Measurements from ENCODE around the gene CACNA2D1.

DNA sequence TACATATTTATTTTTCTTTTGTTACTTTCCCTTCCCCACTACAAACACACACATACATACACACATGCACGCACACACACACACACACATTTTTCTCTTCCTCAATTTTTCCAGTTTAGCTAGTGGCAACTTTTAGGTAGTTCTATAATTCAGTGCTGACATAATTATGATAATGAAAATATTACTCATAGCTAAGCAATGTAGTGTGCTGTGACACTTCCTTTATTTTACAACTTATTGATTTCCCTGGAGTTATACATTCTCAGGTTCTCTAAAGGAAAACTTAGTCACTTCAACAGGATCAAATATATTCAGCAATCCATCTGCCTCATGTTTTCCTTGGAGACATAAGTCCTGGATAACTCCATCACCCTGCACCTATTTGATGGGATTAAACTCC lies 151.6 kb downstream of the CACNA2D1 start:
- TF ChIP-seq, protein P1, sequence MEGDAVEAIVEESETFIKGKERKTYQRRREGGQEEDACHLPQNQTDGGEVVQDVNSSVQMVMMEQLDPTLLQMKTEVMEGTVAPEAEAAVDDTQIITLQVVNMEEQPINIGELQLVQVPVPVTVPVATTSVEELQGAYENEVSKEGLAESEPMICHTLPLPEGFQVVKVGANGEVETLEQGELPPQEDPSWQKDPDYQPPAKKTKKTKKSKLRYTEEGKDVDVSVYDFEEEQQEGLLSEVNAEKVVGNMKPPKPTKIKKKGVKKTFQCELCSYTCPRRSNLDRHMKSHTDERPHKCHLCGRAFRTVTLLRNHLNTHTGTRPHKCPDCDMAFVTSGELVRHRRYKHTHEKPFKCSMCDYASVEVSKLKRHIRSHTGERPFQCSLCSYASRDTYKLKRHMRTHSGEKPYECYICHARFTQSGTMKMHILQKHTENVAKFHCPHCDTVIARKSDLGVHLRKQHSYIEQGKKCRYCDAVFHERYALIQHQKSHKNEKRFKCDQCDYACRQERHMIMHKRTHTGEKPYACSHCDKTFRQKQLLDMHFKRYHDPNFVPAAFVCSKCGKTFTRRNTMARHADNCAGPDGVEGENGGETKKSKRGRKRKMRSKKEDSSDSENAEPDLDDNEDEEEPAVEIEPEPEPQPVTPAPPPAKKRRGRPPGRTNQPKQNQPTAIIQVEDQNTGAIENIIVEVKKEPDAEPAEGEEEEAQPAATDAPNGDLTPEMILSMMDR (IDR thresholded peaks at IDR 0.05), result no peak
- TF ChIP-seq POLR2A (IDR thresholded peaks at IDR 0.05), result no peak
- TF ChIP-seq POLR2AphosphoS5 (IDR thresholded peaks at IDR 0.05), result no peak
